ENCODE results near the gene FBRSL1.

DNA sequence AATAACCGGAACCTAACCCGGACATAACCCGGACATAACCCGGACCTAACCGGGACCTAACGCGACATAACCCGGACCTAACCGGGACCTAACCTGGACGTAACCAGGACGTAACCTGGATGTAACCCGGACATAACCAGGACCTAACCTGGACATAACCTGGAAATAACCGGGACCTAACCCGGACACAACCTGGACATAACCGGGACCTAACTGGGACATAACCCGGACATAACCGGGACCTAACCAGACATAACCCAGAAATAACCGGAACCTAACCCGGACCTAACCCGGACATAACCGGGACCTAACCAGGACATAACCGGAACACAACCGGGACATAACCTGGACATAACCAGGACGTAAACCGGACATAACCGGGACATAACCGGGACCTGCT, 6.7 kb upstream of the FBRSL1 start:
- TF ChIP-seq, protein P1, sequence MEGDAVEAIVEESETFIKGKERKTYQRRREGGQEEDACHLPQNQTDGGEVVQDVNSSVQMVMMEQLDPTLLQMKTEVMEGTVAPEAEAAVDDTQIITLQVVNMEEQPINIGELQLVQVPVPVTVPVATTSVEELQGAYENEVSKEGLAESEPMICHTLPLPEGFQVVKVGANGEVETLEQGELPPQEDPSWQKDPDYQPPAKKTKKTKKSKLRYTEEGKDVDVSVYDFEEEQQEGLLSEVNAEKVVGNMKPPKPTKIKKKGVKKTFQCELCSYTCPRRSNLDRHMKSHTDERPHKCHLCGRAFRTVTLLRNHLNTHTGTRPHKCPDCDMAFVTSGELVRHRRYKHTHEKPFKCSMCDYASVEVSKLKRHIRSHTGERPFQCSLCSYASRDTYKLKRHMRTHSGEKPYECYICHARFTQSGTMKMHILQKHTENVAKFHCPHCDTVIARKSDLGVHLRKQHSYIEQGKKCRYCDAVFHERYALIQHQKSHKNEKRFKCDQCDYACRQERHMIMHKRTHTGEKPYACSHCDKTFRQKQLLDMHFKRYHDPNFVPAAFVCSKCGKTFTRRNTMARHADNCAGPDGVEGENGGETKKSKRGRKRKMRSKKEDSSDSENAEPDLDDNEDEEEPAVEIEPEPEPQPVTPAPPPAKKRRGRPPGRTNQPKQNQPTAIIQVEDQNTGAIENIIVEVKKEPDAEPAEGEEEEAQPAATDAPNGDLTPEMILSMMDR (IDR thresholded peaks at IDR 0.05 in 2 of 3, conservative IDR thresholded peaks at IDR 0.05 in 1 of 3; ENCODE audit: borderline replicate concordance in 1 of 3, insufficient read depth in 1 of 3, low read depth in 2 of 3, low read length in 2 of 3), result no peak
- TF ChIP-seq EZH2 (IDR thresholded peaks at IDR 0.05) (no peak), POLR2A (IDR thresholded peaks at IDR 0.05; ENCODE audit: borderline replicate concordance, extremely low read depth, insufficient read depth, insufficient read length) (no peak)
